SK-N-MC (cell line): ENCODE data around the gene RTL9.

ENCODE experiments used
- EZH2 ChIP-seq: fragments of 200-600 bp; sonication (generic); IDR thresholded peaks from one replicate; pipeline ENCODE4 v1.6.1; 2017; ENCODE audit warnings: antibody characterized with exemption
- FOXP2 ChIP-seq: optimal IDR thresholded peaks from 2 replicates; pipeline ENCODE3; 2011; ENCODE audit warnings: mild to moderate bottlenecking, moderate library complexity; ENCODE audit not compliant: insufficient read depth; ENCODE audit errors: extremely low read length, control extremely low read depth
- POLR2AphosphoS5 ChIP-seq: IDR thresholded peaks from 2 replicates; pipeline ENCODE4 v1.6.1; 2012; ENCODE audit warnings: mild to moderate bottlenecking, low read depth, low read length, borderline replicate concordance

- TF ChIP-seq EZH2 = no peak
- TF ChIP-seq POLR2AphosphoS5 = no peak
- TF ChIP-seq FOXP2 = no peak
These were observed 43.6 kb downstream of the RTL9 start for GRCh38 chrX:110402091-110402849.
